Cardiac muscle cell (in vitro differentiated cells and primary cell): ENCODE data around the gene TLK1. TPM values are rescaled to one million over a fixed set of nuclear protein-coding genes. Genes with fewer than 3 reads are reported as not detected.
A peak's percentile ranks its signal among the peaks of the same experiment; 100 is the strongest.

Experiments
- DNase-seq, 2 donors: peaks; one replicate each; pipeline versions ENCODE4 v3.0.0 to v3.0.0-alpha.2; 2010 to 2017; ENCODE audit warnings: low read depth in 1 of 2, low spot score in 1 of 2
- H3K27ac ChIP-seq: fragments of 200-600 bp; sonication (generic); 2 replicates; pipeline ENCODE4 v1.5.1; 2016
- H3K27me3 ChIP-seq: fragments of 200-600 bp; sonication (generic); 2 replicates; pipeline ENCODE4 v1.6.0; 2016; ENCODE audit warnings: control low read depth
- H3K36me3 ChIP-seq: fragments of 200-600 bp; sonication (generic); 2 replicates; pipeline ENCODE4 v1.5.1; 2016; ENCODE audit warnings: control low read depth
- H3K4me1 ChIP-seq: fragments of 200-600 bp; sonication (generic); 2 replicates; pipeline ENCODE4 v1.8.1; 2017; ENCODE audit warnings: low read depth, mild to moderate bottlenecking, mixed run types
- H3K4me3 ChIP-seq: fragments of 200-600 bp; sonication (generic); 2 replicates; pipeline ENCODE4 v1.5.1; 2016; ENCODE audit warnings: mild to moderate bottlenecking
- H3K9me3 ChIP-seq: fragments of 200-600 bp; sonication (generic); 2 replicates; pipeline ENCODE4 v1.5.1; 2017; ENCODE audit warnings: low read depth, mild to moderate bottlenecking, control low read depth
- polyA plus RNA-seq: library from polyadenylated mRNA; unstranded; fragments of >200 nt; fragmentation: Nextera tagmentation; extraction: Ambion mirVana; gene quantifications from 2 replicates; pipeline ENCODE4 v1.2.1, GENCODE V29; 2016
- total RNA-seq: library from RNA; depleted of rRNA; stranded (reverse); fragments of >200 nt; gene quantifications from 2 replicates; pipeline ENCODE4 v1.2.3, GENCODE V29; 2016
- TF ChIP-seq, protein P1 (sequence below): IDR thresholded peaks from 2 replicates; pipeline ENCODE4 v1.5.1; 2012; ENCODE audit warnings: low read depth, mild to moderate bottlenecking, low read length

The TLK1 gene
- total and polyA plus RNA-seq, 2 experiments from 2014 or later: 10.1 to 29.2 TPM

DNA sequence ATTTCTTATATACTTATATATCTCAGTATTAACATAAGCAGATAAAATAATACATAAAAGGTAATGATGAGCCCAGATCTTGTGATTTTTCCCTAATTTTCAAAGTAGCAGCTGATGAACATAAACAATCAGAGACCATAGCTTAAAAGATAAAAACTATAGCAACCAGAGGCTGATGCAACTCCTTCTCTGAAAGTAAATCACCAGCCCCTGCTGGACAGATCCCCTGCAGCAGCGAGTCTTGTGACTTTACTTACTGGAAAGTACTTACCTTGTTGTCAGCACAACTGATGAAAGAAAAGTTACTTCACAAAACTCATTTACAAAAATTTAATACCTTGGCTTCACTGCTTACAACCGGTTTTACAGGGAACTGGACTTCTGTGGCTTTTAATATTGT lies 164.4 kb downstream of the TLK1 start:
- Histone ChIP-seq H3K4me3 (no peak overlapping the region), H3K27ac (no peak overlapping the region), H3K9me3 (no peaks in the 10 kb centered on the region), H3K4me1 (peaks cover 9% of the 10 kb centered on the region), H3K27me3 (no peaks in the 10 kb centered on the region), H3K36me3 (peaks cover 24% of the 10 kb centered on the region)
- TF ChIP-seq, protein P1, sequence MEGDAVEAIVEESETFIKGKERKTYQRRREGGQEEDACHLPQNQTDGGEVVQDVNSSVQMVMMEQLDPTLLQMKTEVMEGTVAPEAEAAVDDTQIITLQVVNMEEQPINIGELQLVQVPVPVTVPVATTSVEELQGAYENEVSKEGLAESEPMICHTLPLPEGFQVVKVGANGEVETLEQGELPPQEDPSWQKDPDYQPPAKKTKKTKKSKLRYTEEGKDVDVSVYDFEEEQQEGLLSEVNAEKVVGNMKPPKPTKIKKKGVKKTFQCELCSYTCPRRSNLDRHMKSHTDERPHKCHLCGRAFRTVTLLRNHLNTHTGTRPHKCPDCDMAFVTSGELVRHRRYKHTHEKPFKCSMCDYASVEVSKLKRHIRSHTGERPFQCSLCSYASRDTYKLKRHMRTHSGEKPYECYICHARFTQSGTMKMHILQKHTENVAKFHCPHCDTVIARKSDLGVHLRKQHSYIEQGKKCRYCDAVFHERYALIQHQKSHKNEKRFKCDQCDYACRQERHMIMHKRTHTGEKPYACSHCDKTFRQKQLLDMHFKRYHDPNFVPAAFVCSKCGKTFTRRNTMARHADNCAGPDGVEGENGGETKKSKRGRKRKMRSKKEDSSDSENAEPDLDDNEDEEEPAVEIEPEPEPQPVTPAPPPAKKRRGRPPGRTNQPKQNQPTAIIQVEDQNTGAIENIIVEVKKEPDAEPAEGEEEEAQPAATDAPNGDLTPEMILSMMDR: peak; percentile 28
- DNase-seq: peak in 1 of 2 donors; percentile 41

DNA sequence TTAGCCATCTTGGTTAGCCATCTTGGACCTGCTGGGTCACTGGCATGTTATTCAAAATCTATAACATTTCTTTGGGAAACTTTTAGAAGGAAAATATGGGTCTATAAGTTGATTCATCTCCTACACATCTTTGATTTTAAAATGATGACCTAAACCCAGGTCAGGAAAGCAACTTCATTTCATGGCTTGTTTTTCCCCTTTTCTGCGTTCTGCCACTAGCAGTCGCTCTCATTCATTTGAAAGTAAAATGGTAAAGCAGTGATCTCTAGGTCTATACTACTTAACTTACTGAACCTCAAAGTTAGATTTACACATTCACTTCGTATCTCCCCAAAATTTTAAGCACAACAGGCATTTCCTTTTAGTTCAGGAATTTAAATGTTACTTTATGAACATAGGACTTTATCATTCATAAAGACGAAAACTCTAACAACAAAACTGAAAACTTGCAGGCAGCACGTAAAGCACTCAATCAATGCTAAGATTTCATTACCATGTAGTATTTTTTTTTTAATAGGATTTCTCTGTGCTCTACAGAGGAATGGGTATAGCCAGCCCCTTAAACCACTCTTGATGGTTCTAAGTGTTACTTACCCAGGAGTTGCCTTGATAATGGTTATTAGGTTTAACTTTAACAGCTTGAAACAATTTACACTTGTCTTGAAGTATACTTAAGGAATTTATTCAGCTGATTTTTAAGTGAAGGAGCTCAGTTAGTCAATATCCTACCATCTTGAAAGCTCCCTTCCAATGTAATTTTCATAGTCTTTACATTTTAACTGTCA lies 169.1 kb downstream of the TLK1 start:
- TF ChIP-seq, protein P1: peak; percentile 24

DNA sequence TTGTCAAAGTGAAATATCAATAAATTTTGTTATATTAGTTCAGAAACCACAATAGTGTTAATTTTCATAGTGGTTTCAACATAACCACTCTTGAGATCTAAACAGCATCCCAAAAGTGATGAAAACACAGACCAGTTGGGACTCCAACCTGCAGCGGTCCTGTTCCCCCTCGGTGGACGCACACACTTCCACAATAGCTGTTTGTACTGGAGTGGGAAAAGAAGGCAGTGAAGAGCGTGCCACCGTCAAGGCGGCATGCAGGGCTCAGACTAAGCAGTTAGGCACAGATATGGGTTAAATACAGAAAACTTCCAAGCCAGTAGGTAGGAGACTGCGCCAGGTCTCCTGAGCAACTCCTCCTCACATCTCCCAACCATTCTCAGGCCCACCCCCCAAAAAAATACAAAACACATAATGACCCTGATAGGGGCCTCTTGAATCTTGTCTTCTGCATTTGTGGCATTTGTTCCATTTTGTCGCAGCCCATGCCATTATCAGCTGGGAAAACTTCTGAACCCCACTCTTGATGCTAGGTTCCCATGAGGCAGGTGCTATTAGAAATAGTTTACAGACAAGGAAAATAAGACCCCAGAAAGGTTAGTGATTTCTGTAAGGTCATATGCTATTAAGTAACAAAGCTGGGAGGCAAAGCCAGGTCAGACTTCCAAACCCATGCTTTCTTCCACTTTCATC lies 174.0 kb downstream of the TLK1 start:
- no peak for DNase-seq
- H3K4me1 ChIP-seq: no peaks in the 10 kb centered on the region
- H3K4me3 ChIP-seq: no peak overlapping the region
- no peaks in the 10 kb centered on the region for H3K36me3 ChIP-seq
- H3K27ac ChIP-seq: no peak overlapping the region
- no peaks in the 10 kb centered on the region for H3K9me3 ChIP-seq
- TF ChIP-seq, protein P1: no peak
- no peaks in the 10 kb centered on the region for H3K27me3 ChIP-seq

More for the DNA sequence above, 169.1 kb downstream of the TLK1 start:
- no peaks in the 10 kb centered on the region for H3K4me1 ChIP-seq
- no peaks in the 10 kb centered on the region for H3K9me3 ChIP-seq
- peaks cover 17% of the 10 kb centered on the region for H3K36me3 ChIP-seq
- no peak overlapping the region for H3K4me3 ChIP-seq
- no peak for DNase-seq
- H3K27me3 ChIP-seq: no peaks in the 10 kb centered on the region
- H3K27ac ChIP-seq: no peak overlapping the region

DNA sequence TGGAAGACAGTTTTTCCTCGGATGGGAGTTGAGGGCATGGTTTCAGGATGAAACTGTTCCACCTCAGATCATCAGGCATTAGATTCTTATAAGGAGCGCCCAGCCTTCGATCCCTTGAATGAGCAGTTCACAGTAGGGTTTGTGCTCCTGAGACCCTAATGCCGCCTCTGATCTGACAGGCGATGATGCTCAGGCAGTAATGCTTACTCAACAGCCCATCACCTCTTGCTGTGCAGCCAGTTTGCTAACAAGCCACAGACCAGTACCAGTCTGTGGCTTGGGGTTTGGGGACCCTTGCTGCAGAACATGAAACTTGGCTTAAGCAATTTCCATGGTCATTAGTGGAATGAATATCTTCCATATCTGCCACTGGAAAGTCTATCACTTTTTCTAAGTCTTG lies 175.3 kb downstream of the TLK1 start:
- H3K4me1 ChIP-seq: no peaks in the 10 kb centered on the region
- no peaks in the 10 kb centered on the region for H3K36me3 ChIP-seq
- H3K9me3 ChIP-seq: no peaks in the 10 kb centered on the region
- DNase-seq: no peak
- TF ChIP-seq, protein P1: no peak
- no peak overlapping the region for H3K27ac ChIP-seq
- H3K27me3 ChIP-seq: no peaks in the 10 kb centered on the region
- H3K4me3 ChIP-seq: no peak overlapping the region

DNA sequence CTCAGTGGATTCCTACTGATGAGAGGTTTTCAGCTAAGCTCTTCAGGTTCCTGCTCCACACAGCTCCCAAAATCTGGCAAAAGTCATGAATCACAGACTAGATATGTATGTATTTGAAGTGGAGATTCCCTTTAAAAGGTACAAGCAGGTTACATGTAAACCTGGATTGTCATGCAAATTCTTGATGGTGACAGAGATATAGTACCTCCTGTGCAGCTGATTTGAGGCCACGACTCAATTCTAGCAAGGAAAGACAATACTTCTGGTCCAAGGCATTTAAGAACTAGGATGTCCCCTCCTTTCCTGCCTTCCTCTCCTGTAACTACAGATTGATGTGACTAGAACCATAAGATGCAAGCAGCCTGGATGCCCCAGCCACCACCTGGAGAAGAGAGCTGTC lies 176.6 kb downstream of the TLK1 start:
- DNase-seq: no peak
- Histone ChIP-seq H3K9me3 (no peaks in the 10 kb centered on the region), H3K27ac (no peak overlapping the region), H3K4me3 (no peak overlapping the region), H3K4me1 (no peaks in the 10 kb centered on the region), H3K36me3 (no peaks in the 10 kb centered on the region), H3K27me3 (no peaks in the 10 kb centered on the region)
- TF ChIP-seq, protein P1: no peak
